ENCODE measurements around the gene FKBP1A.

The FKBP1A gene

DNA sequence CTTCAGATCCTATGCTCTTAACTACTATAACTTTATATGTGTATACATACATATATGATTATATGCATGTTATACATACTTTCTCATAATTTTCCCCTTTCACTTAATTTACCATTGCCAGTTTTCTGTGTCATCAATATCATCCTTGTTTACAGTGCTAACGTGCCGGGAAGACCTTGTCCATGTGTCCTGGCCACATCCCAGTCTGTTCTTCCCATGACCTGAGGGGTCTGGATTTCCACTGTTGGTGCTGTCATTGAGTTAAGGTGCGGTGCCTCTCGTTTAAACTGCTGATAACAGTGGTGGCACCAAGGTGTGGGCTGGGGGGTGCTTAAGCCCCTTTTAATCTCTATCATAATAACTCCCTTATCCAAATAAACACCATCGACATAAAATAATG is 55.4 kb downstream of the FKBP1A start:
- no peak for DNase-seq (ENCODE audit: low read depth, low spot score)
- peak overlapping the region; percentile 35 for H3K27ac ChIP-seq

DNA sequence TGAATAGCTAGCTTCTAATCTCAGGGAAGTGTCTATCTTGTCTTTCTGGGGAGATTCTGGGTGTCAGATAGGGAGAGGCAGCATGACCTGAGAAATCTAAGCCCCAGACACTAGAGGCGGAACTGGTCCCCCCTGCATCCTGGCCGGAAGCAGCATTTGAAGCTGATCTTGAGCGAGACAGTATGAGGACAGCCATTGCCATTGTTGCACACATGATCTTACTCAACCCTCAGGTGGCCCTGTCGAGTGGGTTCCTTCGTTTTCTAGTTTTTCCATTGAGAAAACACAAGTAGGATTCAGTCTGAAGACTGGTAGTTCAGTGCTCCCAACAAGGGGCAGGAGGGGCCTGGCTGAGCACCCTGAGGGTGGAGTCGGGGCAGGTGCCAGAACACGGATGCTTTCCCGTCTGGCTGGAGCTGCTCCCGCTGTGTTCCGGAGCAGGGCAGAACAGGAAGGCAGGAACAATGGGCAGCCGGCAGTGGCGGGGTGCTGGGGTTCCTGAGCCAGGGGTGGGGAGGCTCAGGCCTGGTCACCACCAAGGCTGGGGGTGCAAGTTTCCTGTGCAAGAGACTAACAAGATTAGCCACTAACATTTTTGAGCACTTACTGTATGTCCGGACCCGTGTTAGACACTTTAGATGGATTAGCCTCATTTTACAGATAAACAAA is 56.0 kb downstream of the FKBP1A start:
- no peak for DNase-seq (ENCODE audit: low read depth, low spot score)

DNA sequence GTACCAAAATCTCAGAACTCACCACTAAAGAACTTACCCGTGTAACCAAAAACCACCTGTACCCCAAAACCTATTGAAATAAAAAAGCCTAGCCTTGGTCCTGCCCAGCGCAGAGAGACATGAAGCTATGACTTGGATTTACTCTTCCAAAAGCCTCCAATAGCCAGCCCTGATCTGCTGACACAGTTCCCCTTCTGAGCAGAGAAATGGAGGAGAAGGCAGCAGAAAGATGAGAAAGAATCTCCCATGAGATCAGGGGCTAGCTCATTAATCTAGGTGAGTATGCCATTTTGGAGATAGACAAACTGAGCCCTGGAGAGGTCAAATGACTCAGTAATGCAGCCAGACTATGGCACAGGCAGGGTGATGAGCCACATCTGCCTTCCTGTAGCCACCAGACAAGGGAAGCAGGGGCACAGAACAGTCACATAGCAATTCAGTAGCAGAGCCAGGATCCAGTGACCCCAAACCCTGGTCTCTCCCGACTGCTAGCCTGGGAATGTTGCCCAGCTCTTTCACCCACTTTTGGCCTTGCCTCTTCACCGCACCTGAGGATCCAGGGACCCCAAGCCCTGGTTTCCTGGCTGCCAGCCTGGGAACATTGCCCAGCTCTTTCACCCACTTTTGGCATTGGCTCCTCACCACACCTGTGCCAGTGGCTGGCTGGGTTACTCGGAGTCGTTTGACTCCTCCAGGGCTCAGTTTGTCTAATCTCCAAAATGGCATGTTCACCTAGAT is 56.7 kb downstream of the FKBP1A start:
- no peak for DNase-seq (ENCODE audit: low read depth, low spot score)

More for the DNA sequence above, 56.0 kb downstream of the FKBP1A start:
- H3K27ac ChIP-seq, result peak overlapping the region; percentile 35

DNA sequence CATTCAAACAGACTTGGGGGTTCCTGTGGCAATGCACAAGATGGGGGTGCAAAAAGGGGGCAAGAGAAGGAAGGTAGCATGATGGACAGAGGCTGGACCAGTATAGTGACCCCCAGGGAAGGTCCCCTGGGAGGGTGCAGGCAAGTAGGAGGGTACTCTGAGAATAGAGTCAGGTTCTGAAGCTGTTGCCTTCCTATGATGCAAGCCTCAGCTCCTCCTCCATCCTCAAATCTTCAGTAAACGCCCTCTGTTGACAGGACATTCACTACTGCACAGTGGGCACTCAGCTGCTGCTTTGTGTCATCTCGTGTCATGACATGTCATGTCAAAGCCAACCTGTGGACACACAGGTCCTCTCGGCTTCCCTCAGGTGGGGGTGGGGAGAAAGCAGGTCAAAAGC is 58.1 kb downstream of the FKBP1A start:
- DNase-seq (ENCODE audit: low read depth, low spot score), result no peak
- peak overlapping the region; percentile 44 for H3K27ac ChIP-seq

More for the DNA sequence above, 56.7 kb downstream of the FKBP1A start:
- H3K27ac ChIP-seq, result peak overlapping the region; percentile 35

DNA sequence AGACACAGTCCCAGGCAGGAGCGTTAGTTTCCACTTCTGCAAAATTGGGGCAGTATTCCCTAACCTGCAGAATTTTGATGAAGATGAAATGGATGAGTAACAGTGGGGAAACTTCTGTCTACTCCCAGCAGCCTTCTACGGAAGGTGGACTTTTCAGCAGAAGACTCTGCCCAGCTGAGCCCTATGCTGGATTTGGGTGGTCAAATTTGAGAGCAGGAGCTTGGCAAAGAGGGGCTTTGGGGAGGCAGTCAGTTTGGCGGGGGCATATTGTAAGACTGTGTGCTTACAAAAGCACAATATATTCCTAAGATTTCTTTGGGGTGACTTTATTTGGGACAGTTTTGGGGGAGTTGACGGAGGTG is 58.5 kb downstream of the FKBP1A start:
- DNase-seq (ENCODE audit: low read depth, low spot score), result no peak
- peak overlapping the region; percentile 44 for H3K27ac ChIP-seq

DNA sequence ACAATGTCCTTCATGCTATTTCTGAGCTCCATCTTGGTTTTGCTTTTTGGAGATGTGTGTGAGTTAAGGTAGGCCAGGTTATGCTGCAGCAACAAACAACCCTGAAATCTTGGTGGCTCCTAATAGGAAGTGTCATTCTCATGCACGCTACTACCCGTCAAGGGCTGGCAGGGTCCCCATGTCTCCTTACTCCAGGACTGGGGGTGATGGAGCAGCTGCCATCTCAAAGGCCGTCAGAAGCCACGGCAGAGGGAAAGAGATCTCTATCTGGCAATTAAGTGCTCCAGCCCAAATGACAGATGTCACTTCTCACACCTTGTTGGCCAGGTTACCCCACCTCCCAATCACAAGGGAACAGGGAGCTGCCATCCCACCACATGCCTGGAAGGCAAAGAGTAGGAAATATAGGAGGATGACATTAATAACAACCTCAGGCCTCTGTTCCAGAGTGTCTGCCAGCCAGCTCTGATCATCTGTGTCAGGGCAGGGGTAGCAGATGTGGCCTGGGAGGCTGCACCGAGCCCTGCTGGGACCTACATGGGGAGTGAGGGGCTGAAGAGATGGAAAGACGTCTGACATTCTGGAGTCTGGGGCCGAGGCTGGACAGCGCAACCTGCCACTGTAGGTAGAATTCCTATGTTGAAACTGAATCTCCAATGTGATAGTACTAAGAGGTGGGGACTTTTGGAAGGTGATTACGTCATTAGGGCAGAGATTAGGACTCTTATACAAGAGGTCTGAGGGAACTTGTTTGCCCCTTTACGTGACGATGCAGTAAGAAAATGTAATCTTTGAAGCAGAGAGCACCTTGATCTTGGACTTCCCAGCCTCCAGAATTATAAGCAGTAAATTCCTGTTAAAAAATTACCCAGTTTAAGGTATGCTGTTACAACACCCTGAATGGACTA is 59.1 kb downstream of the FKBP1A start:
- peak overlapping the region; percentile 97 for H3K27ac ChIP-seq
- no peak for DNase-seq (ENCODE audit: low read depth, low spot score)

DNA sequence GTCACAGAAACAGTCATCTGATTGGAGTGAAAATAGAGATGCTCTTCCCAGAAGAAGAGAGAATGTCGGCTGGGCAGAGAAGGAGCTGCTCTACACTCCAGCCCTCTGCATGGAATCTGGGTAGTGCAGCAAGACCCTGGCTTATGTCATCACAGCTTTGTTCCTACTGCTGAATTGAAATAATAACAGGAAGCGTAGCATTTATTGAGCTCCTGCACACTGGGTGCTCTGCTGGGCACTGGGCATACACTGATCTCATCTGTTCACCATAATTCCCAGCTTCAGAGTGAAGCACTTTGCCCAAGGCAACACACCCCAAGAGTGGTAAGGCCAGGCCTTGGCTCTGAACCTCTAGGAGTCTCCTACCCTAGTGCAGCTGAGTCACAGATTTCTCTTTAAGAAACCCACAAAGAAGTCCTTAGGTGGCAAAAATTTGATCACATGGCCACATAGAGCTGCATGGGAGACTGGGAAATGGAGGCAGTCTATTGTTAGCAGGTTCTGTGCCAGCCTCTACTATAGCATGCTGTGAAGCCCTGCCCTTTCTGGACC is 60.0 kb downstream of the FKBP1A start:
- no peak for DNase-seq (ENCODE audit: low read depth, low spot score)

DNA sequence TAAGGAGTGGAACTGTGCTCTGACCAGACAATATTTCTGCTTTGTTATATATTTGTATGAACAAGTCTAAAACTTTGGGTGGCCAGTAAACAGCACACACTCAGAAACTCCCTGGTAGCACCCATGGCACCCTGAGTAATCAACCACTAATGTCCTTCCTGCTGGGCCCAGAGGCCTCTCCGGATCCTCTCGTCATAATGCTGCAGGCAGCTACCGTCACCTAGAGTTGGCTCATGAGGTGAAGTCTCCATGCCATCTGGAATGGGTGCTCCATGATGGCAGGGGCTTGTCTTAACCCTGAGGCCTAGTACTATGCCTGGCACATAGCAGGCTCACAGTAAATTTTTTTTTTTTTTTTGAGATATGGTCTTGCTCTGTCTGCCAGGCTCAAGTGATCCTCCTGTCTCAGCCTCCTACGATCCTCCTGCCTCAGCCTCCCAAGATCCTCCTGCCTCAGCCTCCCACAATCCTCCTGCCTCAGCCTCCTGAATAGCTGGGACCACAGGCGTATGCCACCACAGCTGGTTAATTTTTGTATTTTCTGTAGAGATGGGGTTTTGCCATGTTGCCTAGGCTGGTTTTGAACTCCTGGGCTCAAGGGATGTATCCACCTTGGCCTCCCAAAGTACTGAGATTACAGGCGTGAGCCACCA is 60.9 kb downstream of the FKBP1A start:
- peak overlapping the region; percentile 97 for H3K27ac ChIP-seq
- DNase-seq (ENCODE audit: low read depth, low spot score), result no peak

More for the DNA sequence above, 60.0 kb downstream of the FKBP1A start:
- peak overlapping the region; percentile 97 for H3K27ac ChIP-seq

DNA sequence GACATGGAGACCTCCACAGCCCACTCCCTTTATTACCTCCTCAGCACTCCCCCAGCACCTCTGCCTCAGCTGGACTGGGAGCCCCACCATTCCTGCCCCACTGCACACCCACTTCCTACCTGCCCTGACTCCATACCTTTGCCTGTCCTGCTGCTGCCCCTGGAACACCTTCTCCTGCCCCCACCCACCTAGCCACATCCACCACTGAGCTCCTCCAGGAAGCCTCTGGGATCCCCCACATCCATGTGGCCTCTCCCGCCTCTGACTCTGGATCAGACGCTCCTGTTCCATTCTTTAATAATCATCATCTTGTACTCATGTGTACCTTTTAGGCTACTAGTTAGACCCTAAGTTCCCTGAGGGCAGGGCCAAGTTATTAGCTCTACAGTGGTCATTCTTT is 61.8 kb downstream of the FKBP1A start:
- peak overlapping the region; percentile 97 for H3K27ac ChIP-seq
- no peak for DNase-seq (ENCODE audit: low read depth, low spot score)

DNA sequence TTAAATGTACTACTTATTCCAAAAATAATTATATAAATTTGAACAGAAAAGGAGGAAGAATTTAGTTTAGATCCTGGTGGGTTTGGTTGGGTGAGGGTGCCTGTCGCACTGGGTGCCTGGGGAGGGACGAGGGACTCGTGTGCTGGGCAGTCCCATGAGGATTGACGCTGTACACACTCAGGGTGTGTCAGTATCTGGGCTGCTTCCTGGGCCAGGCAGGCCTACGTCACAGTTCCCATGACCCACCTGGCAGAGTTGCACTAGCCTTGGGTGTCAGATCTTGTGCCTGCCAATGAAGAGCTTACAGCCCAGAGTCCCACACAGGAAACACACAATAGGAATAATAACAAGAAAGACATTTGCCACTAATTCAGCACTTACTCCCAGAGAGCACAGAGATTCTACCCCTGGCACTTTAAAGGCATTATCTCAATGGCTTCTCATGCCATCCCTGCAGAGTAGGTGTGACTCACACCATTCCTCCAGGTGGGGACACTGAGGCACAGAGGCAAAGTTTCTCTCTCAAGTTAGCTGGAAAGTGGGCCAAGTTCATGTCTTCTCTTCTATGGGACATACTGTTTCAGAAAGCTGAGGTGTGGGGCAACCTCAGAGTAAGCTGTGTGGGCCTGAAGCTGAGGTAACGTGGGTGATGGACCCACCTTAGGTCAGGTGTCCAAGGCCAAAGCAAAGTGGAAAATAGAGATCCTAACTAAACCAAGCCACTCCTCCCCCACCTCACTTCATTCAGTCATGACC is 62.6 kb downstream of the FKBP1A start:
- H3K27ac ChIP-seq, result peak overlapping the region; percentile 97

DNA sequence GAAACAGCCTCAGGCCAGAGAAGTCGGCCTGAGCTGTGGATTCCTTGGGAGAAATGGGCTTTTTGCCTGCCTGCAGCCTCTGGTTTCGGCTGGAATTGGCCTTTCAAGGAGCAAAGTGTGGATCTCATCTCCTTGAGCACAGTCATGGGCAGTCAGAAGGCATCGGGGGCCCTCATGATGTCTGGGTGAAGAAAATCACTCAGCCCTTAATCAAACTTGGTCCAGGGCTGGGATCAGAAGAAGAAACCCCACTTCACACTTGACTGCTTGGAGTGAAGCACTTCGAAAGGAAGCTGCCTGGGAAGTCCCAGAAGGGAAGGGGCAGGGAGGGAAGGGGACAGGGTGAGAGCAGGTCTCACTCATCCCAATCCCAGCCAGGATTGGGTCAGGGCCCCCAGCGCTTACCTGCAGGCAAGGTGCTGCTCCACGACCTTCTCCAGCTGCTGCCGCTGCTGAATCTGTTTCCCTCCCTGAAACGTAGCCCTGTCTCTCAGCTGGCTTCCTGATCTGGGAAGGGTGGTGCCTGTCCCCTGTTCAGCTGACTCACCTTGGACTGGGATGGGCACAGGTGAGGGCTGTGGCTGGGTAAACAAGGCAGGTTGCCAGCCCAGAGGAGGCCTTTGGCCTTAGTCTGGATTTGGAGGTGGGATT is 64.0 kb downstream of the FKBP1A start, which contains the start of gene SDCBP2:
TSS of gene SDCBP2 (minus strand) at position 460 of the 651 bp plus-strand sequence. CDS start 8,723 bp downstream, outside the sequence.
- H3K27ac ChIP-seq, result peak within 1 kb of the TSS; percentile 97
- DNase-seq (ENCODE audit: low read depth, low spot score), result peak; percentile 82

More for the DNA sequence above, 62.6 kb downstream of the FKBP1A start:
- peak; percentile 87 for DNase-seq (ENCODE audit: low read depth, low spot score)

DNA sequence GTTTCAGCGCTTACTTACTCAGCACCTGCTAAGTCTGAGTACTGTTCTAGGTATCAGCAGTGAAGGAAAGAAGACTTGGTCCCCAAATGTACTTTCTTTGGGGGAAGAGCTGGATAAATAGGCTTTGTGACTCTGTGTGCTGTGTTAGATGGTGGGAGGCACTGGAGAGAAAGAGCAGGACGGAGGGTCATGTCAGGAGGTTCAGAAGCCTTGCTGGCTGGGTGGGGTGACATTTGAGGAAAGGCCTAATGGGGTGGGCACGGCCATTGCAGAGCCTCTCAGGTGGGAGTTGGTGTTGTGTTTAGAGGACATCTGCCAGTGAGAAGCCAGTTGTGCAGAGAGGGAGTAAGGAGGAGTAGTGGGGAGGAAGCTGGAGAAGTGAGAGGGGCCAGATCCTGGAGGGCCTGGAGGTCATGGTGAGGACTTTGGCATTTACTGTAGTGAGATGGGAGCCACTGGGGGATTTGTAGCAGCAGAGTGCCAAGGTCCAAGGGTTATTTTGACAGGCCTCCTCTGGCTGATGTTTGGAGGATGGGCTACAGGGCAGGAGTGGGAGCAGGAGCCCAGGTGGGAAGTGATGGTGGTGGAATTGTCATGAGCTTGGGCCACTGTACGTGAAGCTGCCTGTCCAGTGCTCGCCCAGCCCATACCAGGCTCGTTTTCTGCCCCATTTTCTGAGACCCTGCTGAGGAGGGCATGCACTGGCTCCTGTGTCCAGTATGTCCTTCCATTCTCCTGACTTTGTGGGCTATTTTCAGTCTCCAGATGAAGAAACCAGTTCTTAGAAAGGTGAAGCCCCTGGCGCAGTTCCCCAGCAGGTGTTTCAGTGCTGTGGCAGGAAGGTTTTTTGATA is 64.8 kb downstream of the FKBP1A start:
- peak overlapping the region; percentile 97 for H3K27ac ChIP-seq
- DNase-seq (ENCODE audit: low read depth, low spot score), result no peak

DNA sequence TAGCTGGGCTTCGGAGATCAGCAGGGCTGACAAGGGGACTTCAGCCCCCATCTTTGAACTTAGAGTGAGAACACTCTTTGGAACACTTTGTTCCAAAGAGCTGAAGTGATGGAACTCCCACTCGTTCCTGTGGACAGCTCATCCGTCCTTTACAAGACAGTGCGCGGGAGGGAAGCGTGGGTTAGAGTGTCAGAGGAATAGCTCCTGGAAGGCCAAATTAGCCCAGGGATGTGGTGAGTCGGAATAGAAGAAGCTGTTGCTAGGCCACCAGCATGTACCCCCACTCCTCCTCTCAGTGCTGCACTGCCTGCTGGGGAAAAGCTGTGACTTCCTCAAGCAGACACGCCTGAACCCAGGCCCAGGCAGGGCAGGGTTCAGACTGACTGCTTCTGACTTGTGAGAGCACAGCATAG is 65.6 kb downstream of the FKBP1A start:
- H3K27ac ChIP-seq, result peak overlapping the region; percentile 97
- DNase-seq (ENCODE audit: low read depth, low spot score), result no peak

DNA sequence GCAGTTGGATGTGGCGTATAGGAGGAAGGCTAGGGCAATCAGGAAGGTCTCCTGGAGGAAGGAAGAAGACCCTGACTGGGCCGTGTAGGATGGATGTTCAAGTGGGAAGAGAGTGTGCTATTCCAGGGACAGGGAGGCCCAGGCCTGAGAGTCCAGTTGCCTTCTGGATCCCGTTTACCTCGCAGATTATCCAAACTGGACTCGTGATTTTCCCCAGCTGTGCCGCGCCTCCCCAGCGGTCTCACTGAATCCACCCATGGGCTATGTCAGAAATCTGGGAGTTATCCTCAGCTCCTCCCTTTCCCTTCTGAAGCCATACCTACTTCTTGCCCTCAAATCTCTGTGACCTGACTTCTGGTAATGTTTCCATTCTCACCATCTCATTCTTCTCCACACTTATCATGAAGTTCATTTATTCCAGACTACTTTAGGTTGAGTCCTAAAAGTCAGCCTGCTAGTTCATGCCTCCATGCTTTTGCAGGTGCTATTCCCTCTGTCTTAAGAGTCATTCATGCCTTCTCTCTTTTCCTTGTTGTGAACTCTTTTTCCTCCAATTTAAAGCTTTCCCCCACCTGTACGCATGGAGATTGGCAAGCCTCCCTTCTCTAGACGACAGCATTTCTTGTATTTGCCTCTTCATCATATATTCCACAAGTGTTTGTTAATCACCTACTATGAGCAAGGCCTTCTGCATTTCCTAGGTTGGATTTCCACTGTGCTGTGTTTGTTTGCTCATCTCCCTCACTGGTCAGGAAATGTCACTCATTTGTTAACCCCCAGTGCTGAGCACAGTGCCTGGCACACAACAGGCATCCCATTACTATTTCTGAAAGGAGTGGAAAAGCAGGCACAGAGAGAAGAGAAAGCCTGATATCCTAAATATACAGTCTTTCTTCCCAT is 66.6 kb downstream of the FKBP1A start:
- peak overlapping the region; percentile 97 for H3K27ac ChIP-seq
- DNase-seq (ENCODE audit: low read depth, low spot score), result no peak

DNA sequence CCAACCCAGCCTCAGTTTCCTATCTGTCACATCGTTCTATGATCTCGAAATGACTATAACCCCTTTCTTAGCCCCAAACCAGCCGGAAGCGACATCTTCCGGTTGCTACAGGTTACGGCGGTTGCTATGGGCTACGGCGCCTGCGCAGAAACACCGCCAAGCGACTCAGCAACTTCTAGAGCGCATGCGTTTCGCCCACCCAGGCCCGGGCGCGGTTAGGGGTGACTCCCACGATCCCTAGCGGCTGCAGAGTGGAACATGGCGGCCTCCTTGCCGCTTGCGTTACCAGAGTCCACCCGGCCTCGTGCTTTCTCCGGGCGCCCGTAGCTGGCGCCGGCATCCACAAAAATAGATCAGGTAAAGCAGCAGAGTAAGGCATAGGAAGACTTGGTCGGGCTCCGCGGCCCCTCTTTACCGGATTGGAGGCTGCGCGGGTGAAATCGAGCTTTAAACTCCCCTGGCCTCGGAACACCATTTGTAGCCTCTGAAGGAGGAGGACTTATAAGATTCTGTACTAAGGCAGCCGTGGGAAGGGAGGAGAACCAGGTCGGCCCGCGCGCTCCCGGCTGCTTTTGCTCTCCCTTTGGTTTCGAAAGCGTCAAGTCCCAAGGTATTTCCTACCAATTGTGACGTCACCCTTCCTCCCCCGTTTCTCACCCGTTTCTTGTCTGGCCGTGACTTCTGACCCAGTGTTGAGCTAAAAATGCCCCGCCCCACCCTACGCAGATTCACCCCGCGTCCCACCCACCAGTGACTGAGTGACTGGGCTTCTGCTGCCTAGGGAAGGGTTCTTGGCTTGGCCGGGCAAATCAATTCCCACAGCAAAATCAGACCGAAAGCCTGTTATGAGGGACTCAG is 67.5 kb downstream of the FKBP1A start:
- peak; percentile 74 for DNase-seq (ENCODE audit: low read depth, low spot score)
- peak overlapping the region; percentile 97 for H3K27ac ChIP-seq

Data from epithelial cell of prostate (primary cell).